Measurements from ENCODE around the gene FAM222A. TPM values are rescaled to one million over a fixed set of nuclear protein-coding genes. Genes with fewer than 3 reads are reported as not detected.

The FAM222A gene
- total RNA-seq, 1 experiment from 2014 or later, result 12.8 TPM

DNA sequence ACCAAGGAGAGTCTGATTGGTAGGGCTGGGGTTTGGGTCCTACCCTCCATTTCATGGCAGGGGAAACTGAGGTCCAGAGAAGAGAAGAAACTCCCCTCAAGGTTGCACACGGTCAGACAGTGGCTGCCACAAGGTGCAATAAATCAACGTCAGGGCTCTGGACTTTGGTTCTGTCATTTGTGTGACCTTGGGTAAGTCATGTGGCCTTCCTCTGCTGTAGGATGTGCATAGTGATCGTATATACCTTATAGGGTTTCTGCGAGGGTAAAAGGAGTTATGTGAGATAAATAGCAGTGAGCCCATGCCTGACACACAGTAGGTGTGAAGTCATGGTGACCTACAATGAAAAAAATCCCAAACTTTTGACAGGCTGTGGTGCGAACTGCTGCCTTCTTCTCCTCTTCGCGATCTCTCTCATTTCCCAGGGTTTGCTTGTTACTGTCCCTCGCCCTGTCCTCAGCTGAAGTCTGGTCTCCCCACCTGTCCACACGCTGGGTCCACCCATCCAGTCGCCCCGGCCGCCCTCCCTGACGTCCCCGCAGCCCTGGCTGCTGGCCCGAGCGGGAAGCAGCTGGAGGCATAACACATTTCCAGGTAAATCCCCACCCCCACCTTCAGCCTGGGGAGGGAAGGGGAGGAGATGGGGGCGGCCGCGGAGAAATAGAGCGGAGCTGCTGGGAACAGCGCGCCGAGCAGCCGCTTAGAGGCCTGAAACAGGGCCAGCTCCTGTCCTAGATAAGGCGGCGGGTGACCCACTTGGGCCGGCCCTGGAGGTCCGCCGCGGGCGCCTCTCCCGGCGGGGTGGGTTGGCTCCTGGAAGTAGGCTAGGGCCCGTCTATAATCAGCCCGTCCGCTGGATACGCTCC, 1.8 kb upstream of the FAM222A start:
- no TSS peak for BruUV-seq (replicated peaks)
- DNase-seq (ENCODE audit: low read depth, low spot score), result no peak
- H3K27me3 ChIP-seq (ENCODE audit: control insufficient read depth, insufficient read depth, low read length), result no peaks in the 10 kb centered on the region
- H3K4me3 ChIP-seq (ENCODE audit: low read depth in 2 of 2, low read length in 2 of 2), result no peak overlapping the region
- intact Hi-C loops (cut with micrococcal nuclease; ENCODE audit: unreplicated experiment) (loop anchor here (10.0 kb wide), 2 partner anchors 87 to 117 kb away; no protein-coding TSS in a partner anchor), in situ Hi-C loops (cut with HindIII; ENCODE audit: low pct_unique_long_range_greater_than_20kb, low sequenced_read_pairs) (no loop called here)
- H3K4me1 ChIP-seq (ENCODE audit: control insufficient read depth, insufficient read depth, low read length), result peaks cover 37% of the 10 kb centered on the region
- TF ChIP-seq, protein P1, sequence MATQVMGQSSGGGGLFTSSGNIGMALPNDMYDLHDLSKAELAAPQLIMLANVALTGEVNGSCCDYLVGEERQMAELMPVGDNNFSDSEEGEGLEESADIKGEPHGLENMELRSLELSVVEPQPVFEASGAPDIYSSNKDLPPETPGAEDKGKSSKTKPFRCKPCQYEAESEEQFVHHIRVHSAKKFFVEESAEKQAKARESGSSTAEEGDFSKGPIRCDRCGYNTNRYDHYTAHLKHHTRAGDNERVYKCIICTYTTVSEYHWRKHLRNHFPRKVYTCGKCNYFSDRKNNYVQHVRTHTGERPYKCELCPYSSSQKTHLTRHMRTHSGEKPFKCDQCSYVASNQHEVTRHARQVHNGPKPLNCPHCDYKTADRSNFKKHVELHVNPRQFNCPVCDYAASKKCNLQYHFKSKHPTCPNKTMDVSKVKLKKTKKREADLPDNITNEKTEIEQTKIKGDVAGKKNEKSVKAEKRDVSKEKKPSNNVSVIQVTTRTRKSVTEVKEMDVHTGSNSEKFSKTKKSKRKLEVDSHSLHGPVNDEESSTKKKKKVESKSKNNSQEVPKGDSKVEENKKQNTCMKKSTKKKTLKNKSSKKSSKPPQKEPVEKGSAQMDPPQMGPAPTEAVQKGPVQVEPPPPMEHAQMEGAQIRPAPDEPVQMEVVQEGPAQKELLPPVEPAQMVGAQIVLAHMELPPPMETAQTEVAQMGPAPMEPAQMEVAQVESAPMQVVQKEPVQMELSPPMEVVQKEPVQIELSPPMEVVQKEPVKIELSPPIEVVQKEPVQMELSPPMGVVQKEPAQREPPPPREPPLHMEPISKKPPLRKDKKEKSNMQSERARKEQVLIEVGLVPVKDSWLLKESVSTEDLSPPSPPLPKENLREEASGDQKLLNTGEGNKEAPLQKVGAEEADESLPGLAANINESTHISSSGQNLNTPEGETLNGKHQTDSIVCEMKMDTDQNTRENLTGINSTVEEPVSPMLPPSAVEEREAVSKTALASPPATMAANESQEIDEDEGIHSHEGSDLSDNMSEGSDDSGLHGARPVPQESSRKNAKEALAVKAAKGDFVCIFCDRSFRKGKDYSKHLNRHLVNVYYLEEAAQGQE (IDR thresholded peaks at IDR 0.05; ENCODE audit: insufficient read depth in 1 of 2, low read depth in 2 of 2, low read length in 1 of 2), result no peak
- TF ChIP-seq POLR2AphosphoS5 (IDR thresholded peaks at IDR 0.05; ENCODE audit: low read depth, low read length), result no peak
- no peak for TF ChIP-seq TCF7L2 (IDR thresholded peaks at IDR 0.05; ENCODE audit: low read depth, low read length)
- TF ChIP-seq CTCF (IDR thresholded peaks at IDR 0.05), result no peak
- TF ChIP-seq SIN3A (IDR thresholded peaks at IDR 0.05; ENCODE audit: borderline replicate concordance, insufficient read depth, low read depth, low read length), result no peak
- ATAC-seq, result no peak
- CTCF ChIA-PET, result interaction anchor here (0.6 kb wide), 1 partner anchor 170 kb away, joined by 3 read pairs; no protein-coding TSS in a partner anchor
- H3K9me3 ChIP-seq (ENCODE audit: control insufficient read depth, insufficient read depth, low read depth, low read length), result no peaks in the 10 kb centered on the region
- H3K36me3 ChIP-seq (ENCODE audit: control insufficient read depth, insufficient read depth, low read length), result no peaks in the 10 kb centered on the region
- H3K27ac ChIP-seq (ENCODE audit: low read length), result no peak overlapping the region; the same call in 1 of the 2 replicates
- POLR2A ChIA-PET, result no interaction called here

DNA sequence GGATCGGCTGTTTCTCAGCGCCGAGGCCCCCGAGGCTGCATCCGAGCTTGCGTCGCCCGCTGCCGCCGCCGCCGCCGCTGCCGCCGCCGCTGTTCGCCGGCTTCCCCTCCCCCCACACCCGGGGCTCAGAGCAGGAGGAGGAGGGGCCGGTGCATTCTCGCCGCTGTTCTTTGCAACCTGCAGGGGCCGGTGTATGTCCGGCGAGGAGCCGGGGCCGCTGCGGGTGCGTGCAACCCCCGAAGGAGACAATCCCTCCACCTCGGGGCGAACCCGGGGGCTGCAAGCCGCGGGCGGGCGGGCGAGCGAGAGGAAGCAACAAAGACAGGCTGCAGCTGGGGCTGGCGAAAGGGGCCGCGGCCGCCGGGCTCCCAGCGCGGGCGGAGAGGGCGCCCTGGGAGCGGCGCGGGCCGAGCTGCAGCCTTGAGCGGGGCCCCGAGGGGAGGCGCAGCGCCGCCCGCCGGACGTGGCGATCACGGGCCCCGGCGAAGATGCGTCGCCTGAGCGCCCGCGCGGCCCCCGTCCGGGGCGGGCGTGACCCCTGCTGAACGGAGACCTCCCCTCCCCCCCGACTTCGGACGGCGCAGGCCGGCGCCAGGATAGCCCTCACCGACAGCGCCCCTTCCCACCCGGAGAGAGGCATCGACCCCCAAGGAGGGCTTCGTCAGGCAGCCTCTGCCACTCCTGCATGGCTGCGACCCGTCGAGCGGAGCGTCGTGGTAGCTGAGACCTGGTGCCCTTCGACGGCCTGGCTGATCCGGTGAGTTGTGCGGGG, 702 bp downstream of the FAM222A start:
- intact Hi-C loops (cut with micrococcal nuclease; ENCODE audit: unreplicated experiment), result loop anchor here (10.0 kb wide), 2 partner anchors 90 to 120 kb away; no protein-coding TSS in a partner anchor
- no peaks in the 10 kb centered on the region for H3K9me3 ChIP-seq (ENCODE audit: control insufficient read depth, insufficient read depth, low read depth, low read length)
- BruUV-seq (replicated peaks), result no TSS peak
- ChIA-PET POLR2A (no interaction called here), CTCF (interaction anchor here (0.6 kb wide), 2 partner anchors 131 to 173 kb away, joined by 3 to 4 read pairs; no protein-coding TSS in a partner anchor)
- no peak overlapping the region for H3K27ac ChIP-seq (ENCODE audit: low read length)
- peak overlapping the region; percentile 52 to 56 for H3K4me3 ChIP-seq (ENCODE audit: low read depth in 2 of 2, low read length in 2 of 2)
- no peaks in the 10 kb centered on the region for H3K27me3 ChIP-seq (ENCODE audit: control insufficient read depth, insufficient read depth, low read length)
- in situ Hi-C loops (cut with HindIII; ENCODE audit: low pct_unique_long_range_greater_than_20kb, low sequenced_read_pairs), result no loop called here
- TF ChIP-seq CTCF (IDR thresholded peaks at IDR 0.05) (peak; percentile 81), POLR2AphosphoS5 (IDR thresholded peaks at IDR 0.05; ENCODE audit: low read depth, low read length) (no peak), TCF7L2 (IDR thresholded peaks at IDR 0.05; ENCODE audit: low read depth, low read length) (no peak)
- H3K36me3 ChIP-seq (ENCODE audit: control insufficient read depth, insufficient read depth, low read length), result no peaks in the 10 kb centered on the region
- ATAC-seq (peak; percentile 54), DNase-seq (ENCODE audit: low read depth, low spot score) (no peak)
- H3K4me1 ChIP-seq (ENCODE audit: control insufficient read depth, insufficient read depth, low read length), result peaks cover 40% of the 10 kb centered on the region
